ENCODE results near the gene MAP1LC3A.
A peak's percentile ranks its signal among the peaks of the same experiment; 100 is the strongest.

Gene MAP1LC3A

DNA sequence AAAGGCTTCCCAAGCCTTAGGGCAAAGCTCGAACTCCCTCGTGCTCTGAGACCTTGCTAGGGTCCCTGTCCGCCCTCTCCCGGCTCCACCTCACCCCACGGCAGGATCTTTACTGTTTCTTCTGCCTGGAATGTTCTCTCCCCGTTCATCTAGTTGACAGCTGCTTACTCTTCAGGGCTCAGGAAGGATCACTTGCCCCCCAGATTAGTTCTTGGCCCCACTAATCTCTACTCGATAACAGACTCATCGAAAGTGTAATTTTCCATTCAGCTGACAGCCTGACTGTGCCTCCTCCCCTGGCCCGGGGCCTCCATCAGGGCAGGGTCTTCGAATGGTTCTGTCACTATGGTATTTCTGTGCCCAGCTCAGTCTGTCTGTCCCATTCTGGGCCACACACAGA, 3.1 kb downstream of the MAP1LC3A start:
- no peak for ATAC-seq (ENCODE audit: low read depth)
- Histone ChIP-seq H3K4me1 (ENCODE audit: insufficient read depth, poor library complexity, severe bottlenecking) (peaks cover 3% of the 10 kb centered on the region), H3K4me3 (ENCODE audit: severe bottlenecking) (no peak overlapping the region), H3K27ac (ENCODE audit: poor library complexity, severe bottlenecking) (no peak overlapping the region), H3K9me3 (ENCODE audit: severe bottlenecking) (no peaks in the 10 kb centered on the region), H3K36me3 (ENCODE audit: low read depth) (no peaks in the 10 kb centered on the region), H3K27me3 (ENCODE audit: insufficient read depth, poor library complexity, severe bottlenecking) (no peaks in the 10 kb centered on the region)
- TF ChIP-seq, protein P1, sequence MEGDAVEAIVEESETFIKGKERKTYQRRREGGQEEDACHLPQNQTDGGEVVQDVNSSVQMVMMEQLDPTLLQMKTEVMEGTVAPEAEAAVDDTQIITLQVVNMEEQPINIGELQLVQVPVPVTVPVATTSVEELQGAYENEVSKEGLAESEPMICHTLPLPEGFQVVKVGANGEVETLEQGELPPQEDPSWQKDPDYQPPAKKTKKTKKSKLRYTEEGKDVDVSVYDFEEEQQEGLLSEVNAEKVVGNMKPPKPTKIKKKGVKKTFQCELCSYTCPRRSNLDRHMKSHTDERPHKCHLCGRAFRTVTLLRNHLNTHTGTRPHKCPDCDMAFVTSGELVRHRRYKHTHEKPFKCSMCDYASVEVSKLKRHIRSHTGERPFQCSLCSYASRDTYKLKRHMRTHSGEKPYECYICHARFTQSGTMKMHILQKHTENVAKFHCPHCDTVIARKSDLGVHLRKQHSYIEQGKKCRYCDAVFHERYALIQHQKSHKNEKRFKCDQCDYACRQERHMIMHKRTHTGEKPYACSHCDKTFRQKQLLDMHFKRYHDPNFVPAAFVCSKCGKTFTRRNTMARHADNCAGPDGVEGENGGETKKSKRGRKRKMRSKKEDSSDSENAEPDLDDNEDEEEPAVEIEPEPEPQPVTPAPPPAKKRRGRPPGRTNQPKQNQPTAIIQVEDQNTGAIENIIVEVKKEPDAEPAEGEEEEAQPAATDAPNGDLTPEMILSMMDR (IDR thresholded peaks at IDR 0.05; ENCODE audit: poor library complexity, severe bottlenecking) = no peak
- DNase-seq (ENCODE audit: low spot score) = no peak

DNA sequence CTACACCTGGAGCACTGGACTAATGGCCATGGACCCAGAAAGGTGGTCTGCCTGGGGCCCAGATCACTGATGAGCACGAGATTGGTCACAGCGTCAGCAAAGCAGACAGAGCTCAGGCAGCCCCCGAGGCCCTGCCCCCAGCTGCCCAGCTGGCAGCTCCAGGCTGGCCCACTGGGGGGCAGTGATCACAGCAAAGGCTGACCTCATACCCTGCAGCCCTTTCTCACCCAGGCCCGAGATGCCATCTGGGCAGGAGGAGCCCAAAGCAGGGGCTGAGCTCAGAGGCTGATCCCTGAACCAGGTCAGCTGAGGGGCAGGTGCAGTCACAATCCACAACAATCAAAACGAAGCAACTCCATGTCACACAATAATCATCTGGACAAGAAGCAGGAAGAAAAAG, 4.1 kb downstream of the MAP1LC3A start:
- no peak for DNase-seq (ENCODE audit: low spot score)
- H3K4me1 ChIP-seq (ENCODE audit: insufficient read depth, poor library complexity, severe bottlenecking) = no peaks in the 10 kb centered on the region
- TF ChIP-seq, protein P1 (IDR thresholded peaks at IDR 0.05; ENCODE audit: poor library complexity, severe bottlenecking) = peak; percentile 51
- no peaks in the 10 kb centered on the region for H3K27me3 ChIP-seq (ENCODE audit: insufficient read depth, poor library complexity, severe bottlenecking)
- H3K4me3 ChIP-seq (ENCODE audit: severe bottlenecking) = no peak overlapping the region
- H3K36me3 ChIP-seq (ENCODE audit: low read depth) = no peaks in the 10 kb centered on the region
- no peak overlapping the region for H3K27ac ChIP-seq (ENCODE audit: poor library complexity, severe bottlenecking)
- no peak for ATAC-seq (ENCODE audit: low read depth)
- H3K9me3 ChIP-seq (ENCODE audit: severe bottlenecking) = no peaks in the 10 kb centered on the region

DNA sequence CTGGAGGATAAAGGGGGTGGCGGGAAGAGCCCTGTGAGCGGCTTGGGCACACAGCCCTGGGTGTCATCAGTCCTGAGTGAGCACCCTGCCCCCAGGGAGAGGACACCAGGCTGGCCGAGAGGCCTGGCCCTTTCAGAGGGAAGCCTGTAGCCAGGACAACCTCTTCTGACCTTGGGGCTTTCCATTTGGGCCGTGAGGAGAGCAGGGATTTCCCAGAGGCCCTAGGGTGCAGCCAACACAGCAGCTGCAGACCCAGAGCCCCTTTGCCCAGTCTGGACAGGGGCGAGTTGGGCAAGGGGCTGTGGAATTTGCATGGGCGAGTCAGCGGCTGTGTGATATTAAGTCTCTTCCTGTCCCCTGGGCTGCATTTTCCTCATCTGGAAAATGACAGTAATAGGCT, 6.3 kb downstream of the MAP1LC3A start:
- H3K27me3 ChIP-seq (ENCODE audit: insufficient read depth, poor library complexity, severe bottlenecking) = no peaks in the 10 kb centered on the region
- H3K27ac ChIP-seq (ENCODE audit: poor library complexity, severe bottlenecking) = no peak overlapping the region
- no peak for ATAC-seq (ENCODE audit: low read depth)
- no peaks in the 10 kb centered on the region for H3K4me1 ChIP-seq (ENCODE audit: insufficient read depth, poor library complexity, severe bottlenecking)
- no peak for DNase-seq (ENCODE audit: low spot score)
- H3K9me3 ChIP-seq (ENCODE audit: severe bottlenecking) = no peaks in the 10 kb centered on the region
- H3K4me3 ChIP-seq (ENCODE audit: severe bottlenecking) = no peak overlapping the region
- H3K36me3 ChIP-seq (ENCODE audit: low read depth) = peaks cover 1% of the 10 kb centered on the region; the same call in 1 of the 2 replicates
- TF ChIP-seq, protein P1 (IDR thresholded peaks at IDR 0.05; ENCODE audit: poor library complexity, severe bottlenecking) = no peak

DNA sequence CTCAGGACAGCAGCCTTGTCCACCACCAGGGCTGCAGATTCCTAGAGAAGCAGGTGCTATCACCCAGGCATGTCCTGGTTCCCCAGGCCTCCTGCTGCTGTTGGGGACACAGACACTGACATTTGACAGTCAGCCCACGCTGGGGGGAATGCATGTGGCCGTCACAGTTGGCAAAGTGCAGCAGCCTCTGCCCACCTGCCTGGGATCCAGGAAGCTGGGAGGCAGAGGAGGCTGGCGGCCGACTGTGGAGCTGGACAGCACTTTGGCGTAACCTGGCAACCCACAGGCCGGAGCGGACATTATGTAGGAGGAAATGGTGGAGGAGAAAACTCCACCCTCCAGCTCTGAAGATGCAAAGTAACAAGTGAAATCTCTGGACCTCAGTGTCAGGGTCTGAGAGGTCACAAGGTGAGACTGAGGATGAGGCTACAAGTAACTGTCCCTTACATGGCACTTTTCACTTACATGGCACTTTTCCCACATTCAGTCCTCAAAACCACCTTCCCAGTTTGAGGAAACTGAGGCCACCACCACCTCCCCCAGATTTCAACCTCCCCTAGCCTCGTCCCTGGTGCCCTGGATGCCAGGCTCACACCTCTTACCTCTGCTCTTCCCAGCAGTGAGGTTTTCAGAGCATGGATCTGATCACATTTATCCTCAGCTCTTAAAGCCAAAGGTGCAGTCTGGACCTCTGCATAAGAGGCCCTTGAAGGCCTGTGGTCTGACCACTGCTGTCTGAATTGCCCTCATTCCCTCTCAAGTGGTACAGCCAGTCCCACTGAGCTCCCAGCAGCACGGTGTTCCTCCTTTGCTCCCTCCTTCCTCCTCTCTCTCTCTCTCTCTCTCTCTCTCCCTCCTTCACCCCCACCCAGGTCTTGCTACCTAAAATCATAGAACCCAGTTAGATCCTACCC, 8.7 kb downstream of the MAP1LC3A start:
- DNase-seq (ENCODE audit: low spot score) (peak; percentile 49), ATAC-seq (ENCODE audit: low read depth) (no peak; the same call in 2 of the 3 replicates)
- Histone ChIP-seq H3K4me3 (ENCODE audit: severe bottlenecking) (no peak overlapping the region), H3K36me3 (ENCODE audit: low read depth) (peaks cover 19% of the 10 kb centered on the region), H3K4me1 (ENCODE audit: insufficient read depth, poor library complexity, severe bottlenecking) (no peaks in the 10 kb centered on the region), H3K9me3 (ENCODE audit: severe bottlenecking) (no peaks in the 10 kb centered on the region), H3K27ac (ENCODE audit: poor library complexity, severe bottlenecking) (no peak overlapping the region), H3K27me3 (ENCODE audit: insufficient read depth, poor library complexity, severe bottlenecking) (no peaks in the 10 kb centered on the region)
- TF ChIP-seq, protein P1 (IDR thresholded peaks at IDR 0.05; ENCODE audit: poor library complexity, severe bottlenecking) = no peak
